Measurements from ENCODE around the gene NUP205. TPM values are rescaled to one million over a fixed set of nuclear protein-coding genes. Genes with fewer than 3 reads are reported as not detected.

Gene NUP205
- total RNA-seq, 1 donor from 2014 or later = 27.0 TPM

GRCh38 chr7:135648235-135648634 is 90.5 kb downstream of the NUP205 start:
- no peaks in the 10 kb centered on the region for H3K27me3 Mint-ChIP-seq (ENCODE audit: low read depth)
- H3K4me3 Mint-ChIP-seq (ENCODE audit: unreplicated experiment) = no peak overlapping the region
- no peak overlapping the region for H3K27ac Mint-ChIP-seq (ENCODE audit: unreplicated experiment)
- no peaks in the 10 kb centered on the region for H3K9me3 Mint-ChIP-seq (ENCODE audit: low read depth)
- no peaks in the 10 kb centered on the region for H3K36me3 Mint-ChIP-seq (ENCODE audit: low read depth)
- peaks cover 2% of the 10 kb centered on the region for H3K4me1 Mint-ChIP-seq (ENCODE audit: low read depth)
- no peak for DNase-seq (ENCODE audit: low spot score)
- TF ChIP-seq CTCF (IDR thresholded peaks at IDR 0.05) = no peak

- TF ChIP-seq CTCF (IDR thresholded peaks at IDR 0.05) = no peak
- Mint-ChIP-seq H3K27ac (ENCODE audit: unreplicated experiment) (no peak overlapping the region), H3K9me3 (ENCODE audit: low read depth) (no peaks in the 10 kb centered on the region), H3K27me3 (ENCODE audit: low read depth) (no peaks in the 10 kb centered on the region), H3K4me3 (ENCODE audit: unreplicated experiment) (no peak overlapping the region), H3K36me3 (ENCODE audit: low read depth) (no peaks in the 10 kb centered on the region), H3K4me1 (ENCODE audit: low read depth) (peaks cover 5% of the 10 kb centered on the region)
- DNase-seq (ENCODE audit: low spot score) = no peak
Measured at GRCh38 chr7:135650831-135651573, 93.3 kb downstream of the NUP205 start.

- no peak for TF ChIP-seq CTCF (IDR thresholded peaks at IDR 0.05)
- no peak overlapping the region for H3K4me3 Mint-ChIP-seq (ENCODE audit: unreplicated experiment)
- H3K27me3 Mint-ChIP-seq (ENCODE audit: low read depth) = no peaks in the 10 kb centered on the region
- no peaks in the 10 kb centered on the region for H3K9me3 Mint-ChIP-seq (ENCODE audit: low read depth)
- H3K27ac Mint-ChIP-seq (ENCODE audit: unreplicated experiment) = no peak overlapping the region
- peaks cover 5% of the 10 kb centered on the region for H3K4me1 Mint-ChIP-seq (ENCODE audit: low read depth)
- no peaks in the 10 kb centered on the region for H3K36me3 Mint-ChIP-seq (ENCODE audit: low read depth)
- DNase-seq (ENCODE audit: low spot score) = no peak
Measured at GRCh38 chr7:135653340-135654080, 95.8 kb downstream of the NUP205 start.

- Mint-ChIP-seq H3K27me3 (ENCODE audit: low read depth) (no peaks in the 10 kb centered on the region), H3K4me3 (ENCODE audit: unreplicated experiment) (no peak overlapping the region), H3K4me1 (ENCODE audit: low read depth) (peaks cover 10% of the 10 kb centered on the region), H3K27ac (ENCODE audit: unreplicated experiment) (no peak overlapping the region), H3K9me3 (ENCODE audit: low read depth) (no peaks in the 10 kb centered on the region), H3K36me3 (ENCODE audit: low read depth) (no peaks in the 10 kb centered on the region)
- no peak for DNase-seq (ENCODE audit: low spot score)
- TF ChIP-seq CTCF (IDR thresholded peaks at IDR 0.05) = no peak
Measured at GRCh38 chr7:135658564-135658963, 100.8 kb downstream of the NUP205 start.

GRCh38 chr7:135659159-135659846 is 101.6 kb downstream of the NUP205 start:
- no peak for DNase-seq (ENCODE audit: low spot score)
- no peak for TF ChIP-seq CTCF (IDR thresholded peaks at IDR 0.05)
- Mint-ChIP-seq H3K27me3 (ENCODE audit: low read depth) (no peaks in the 10 kb centered on the region), H3K9me3 (ENCODE audit: low read depth) (no peaks in the 10 kb centered on the region), H3K4me1 (ENCODE audit: low read depth) (peaks cover 16% of the 10 kb centered on the region), H3K36me3 (ENCODE audit: low read depth) (no peaks in the 10 kb centered on the region), H3K4me3 (ENCODE audit: unreplicated experiment) (no peak overlapping the region), H3K27ac (ENCODE audit: unreplicated experiment) (no peak overlapping the region)
